Measurements from ENCODE around the gene CBX4.

- TF ChIP-seq CTCF (IDR thresholded peaks at IDR 0.05 in 4 of 5, conservative IDR thresholded peaks at IDR 0.05 in 1 of 5): no peak
- TF ChIP-seq POLR2A (IDR thresholded peaks at IDR 0.05): no peak
Observed at GRCh38 chr17:79815836-79816461, 23.3 kb downstream of the CBX4 start.

Measured in gastrocnemius medialis (tissue), 4 donors.